Transverse colon (tissue), 4 donors: ENCODE data around the gene ADH5. TPM values are rescaled to one million over a fixed set of nuclear protein-coding genes. Genes with fewer than 3 reads are reported as not detected.
A peak's percentile ranks its signal among the peaks of the same experiment; 100 is the strongest.
"Not testable (repeated sequence)": the region's sequence is repeated elsewhere in the genome, so short reads cannot be mapped to it uniquely, and the experiment has no call there.

Experiments used
- DNase-seq: peaks from one replicate; pipeline ENCODE4 v3.0.0-alpha.2; 2019
- H3K27ac ChIP-seq, 4 donors: fragments of 200-600 bp; sonication (generic); 2 replicates each; pipeline ENCODE4 v1.5.1; 2016 to 2018; ENCODE audit warnings: inconsistent platforms in 4 of 4
- H3K27me3 ChIP-seq: fragments of 200-600 bp; sonication (generic); 2 replicates; pipeline ENCODE4 v1.5.1; 2017; ENCODE audit warnings: inconsistent platforms
- H3K36me3 ChIP-seq, 4 donors: fragments of 200-600 bp; sonication (generic); 2 replicates each; pipeline ENCODE4 v1.5.1; 2017 to 2019; ENCODE audit warnings: inconsistent platforms in 4 of 4
- H3K4me1 ChIP-seq, 4 donors: fragments of 200-600 bp; sonication (generic); 2 replicates each; pipeline ENCODE4 v1.5.1; 2017 to 2020; ENCODE audit warnings: inconsistent platforms in 4 of 4
- H3K4me3 ChIP-seq, 4 donors: fragments of 200-600 bp; sonication (generic); 1 replicate in 1 of 4; 2 replicates in 3 of 4; pipeline versions ENCODE4 v1.5.1 to v1.6.1; 2017 to 2019; ENCODE audit warnings: inconsistent platforms in 4 of 4
- H3K9me3 ChIP-seq, 2 donors: fragments of 200-600 bp; sonication (generic); 2 replicates each; pipeline ENCODE4 v1.5.1; 2017 to 2019; ENCODE audit warnings: inconsistent platforms in 2 of 2
- CTCF ChIP-seq, 5 experiments: fragments of 200-600 bp in 3 of 5; fragments of 450-650 bp in 2 of 5; sonication (generic) in 3 of 5; IDR thresholded peaks; 1 replicate in 2 of 5; 2 replicates in 3 of 5; pipeline ENCODE4 v1.5.1; 2016 to 2017; ENCODE audit warnings: antibody characterized with exemption in 5 of 5, inconsistent platforms in 3 of 5, mild to moderate bottlenecking in 2 of 5, moderate library complexity in 1 of 5
- EP300 ChIP-seq: sonication (generic); formaldehyde crosslinking; IDR thresholded peaks from one replicate; pipeline ENCODE4 v1.6.1; 2017; ENCODE audit warnings: antibody characterized with exemption, low read depth
- POLR2A ChIP-seq: fragments of 450-650 bp; IDR thresholded peaks from one replicate; pipeline ENCODE4 v1.6.1; 2016; ENCODE audit warnings: antibody characterized with exemption, mild to moderate bottlenecking, moderate library complexity
- POLR2AphosphoS5 ChIP-seq, 3 donors: sonication (generic); formaldehyde crosslinking; IDR thresholded peaks; one replicate each; pipeline ENCODE4 v1.6.1; 2016; ENCODE audit warnings: antibody characterized with exemption in 3 of 3
- WGBS, 2 donors: methylation state at CpG; one replicate each; pipeline ENCODE4 v1.1.5; 2018; ENCODE audit warnings: low coverage in 1 of 2; 5-methylcytosine and 5-hydroxymethylcytosine counted together
- in situ Hi-C, 4 donors: fragments of 200-750 bp; cut with MboI; loops; one replicate each; pipeline versions ENCODE4 v1.15.0 to v1.15.1; 2017; ENCODE audit warnings: low sequenced_read_pairs in 3 of 4, low pct_ligation_motif_present in 1 of 4, low pct_unique_long_range_greater_than_20kb in 1 of 4
- intact Hi-C: fragments of 100-400 bp; cut with DNase I; formaldehyde crosslinking; loops from one replicate; pipeline ENCODE4 v1.15.1; 2023; ENCODE audit warnings: low total_unique reads
- total RNA-seq, 4 donors: library from RNA; depleted of rRNA; stranded (reverse); fragments of >200 nt; gene quantifications; one replicate each; pipeline ENCODE4 v1.1.0, GENCODE V29; 2016

The ADH5 gene
- total RNA-seq, 4 donors from 2014 or later: 63.3 to 159 (median 111) TPM

GRCh38 chr4:99117876-99118693, 29.5 kb upstream of the ADH5 start:
- no peak for DNase-seq
- Histone ChIP-seq H3K4me1 (peaks cover 0 to 6% (median 0%) of the 10 kb centered on the region in 4 donors), H3K9me3 (no peaks in the 10 kb centered on the region), H3K36me3 (no peaks in the 10 kb centered on the region), H3K27me3 (no peaks in the 10 kb centered on the region), H3K4me3 (no peak overlapping the region), H3K27ac (no peak overlapping the region)
- peak in 4 of 5 experiments; percentile 33 to 55 (median 36) for TF ChIP-seq CTCF (IDR thresholded peaks at IDR 0.05)
- TF ChIP-seq EP300: no peak
- no peak for TF ChIP-seq POLR2A
- no peak for TF ChIP-seq POLR2AphosphoS5 (IDR thresholded peaks at IDR 0.05)
- in situ Hi-C loops (loop anchor here in 2 of 4 donors (25.0 kb wide), 1 partner anchor 294 kb away; no protein-coding TSS in a partner anchor), intact Hi-C loops (loop anchor here (10.0 kb wide), 1 partner anchor 347 kb away; no protein-coding TSS in a partner anchor)
- 25 to 34% methylated on average over 8 to 9 of the region's 9 CpGs for WGBS, 2 donors

GRCh38 chr4:99117122-99117841, 28.7 kb upstream of the ADH5 start:
- not testable (repeated sequence) for H3K4me3 ChIP-seq
- intact Hi-C loops: loop anchor here (10.0 kb wide), 1 partner anchor 348 kb away; no protein-coding TSS in a partner anchor
- WGBS, 2 donors: 85% methylated on average over 13 to 29 of the region's 29 CpGs

GRCh38 chr4:99109286-99109685, 20.7 kb upstream of the ADH5 start:
- H3K36me3 ChIP-seq, H3K9me3 ChIP-seq, H3K27ac ChIP-seq, H3K4me3 ChIP-seq, H3K27me3 ChIP-seq, intact Hi-C loops, H3K4me1 ChIP-seq, DNase-seq: not testable (repeated sequence)
- in situ Hi-C loops: loop anchor here in 2 of 4 donors (25.0 kb wide), 1 partner anchor 303 kb away; no protein-coding TSS in a partner anchor
- 82% methylated on average over 12 of the region's 12 CpGs; no CpG with 5 or more reads in 1 of the 2 donors for WGBS, 2 donors

More at GRCh38 chr4:99117122-99117841, 28.7 kb upstream of the ADH5 start:
- not testable (repeated sequence) for DNase-seq, H3K4me1 ChIP-seq, H3K27ac ChIP-seq, H3K9me3 ChIP-seq, H3K36me3 ChIP-seq, H3K27me3 ChIP-seq
- in situ Hi-C loops: loop anchor here in 2 of 4 donors (25.0 kb wide), 1 partner anchor 295 kb away; no protein-coding TSS in a partner anchor

- TF ChIP-seq EP300 (no peak), POLR2AphosphoS5 (IDR thresholded peaks at IDR 0.05) (no peak), POLR2A (no peak), CTCF (IDR thresholded peaks at IDR 0.05) (no peak)
- H3K36me3 ChIP-seq: no peaks in the 10 kb centered on the region
- no peaks in the 10 kb centered on the region for H3K27me3 ChIP-seq
- no peak overlapping the region for H3K4me3 ChIP-seq
- WGBS, 2 donors: 75 to 86% methylated on average over 1 of the region's 1 CpG
- H3K9me3 ChIP-seq: no peaks in the 10 kb centered on the region
- intact Hi-C loops (no loop called here), in situ Hi-C loops (loop anchor here in 2 of 4 donors (25.0 kb wide), 1 partner anchor 308 kb away; no protein-coding TSS in a partner anchor)
- no peaks in the 10 kb centered on the region for H3K4me1 ChIP-seq
- no peak for DNase-seq
- no peak overlapping the region for H3K27ac ChIP-seq
Observed at GRCh38 chr4:99104153-99104552, 15.6 kb upstream of the ADH5 start.

- H3K27me3 ChIP-seq: no peaks in the 10 kb centered on the region
- H3K4me3 ChIP-seq: no peak overlapping the region
- H3K27ac ChIP-seq: no peak overlapping the region
- intact Hi-C loops (no loop called here), in situ Hi-C loops (loop anchor here in 2 of 4 donors (25.0 kb wide), 1 partner anchor 309 kb away; no protein-coding TSS in a partner anchor)
- TF ChIP-seq POLR2AphosphoS5 (IDR thresholded peaks at IDR 0.05) (no peak), EP300 (no peak), POLR2A (no peak), CTCF (IDR thresholded peaks at IDR 0.05) (no peak)
- no peaks in the 10 kb centered on the region for H3K4me1 ChIP-seq
- no peaks in the 10 kb centered on the region for H3K36me3 ChIP-seq
- no peaks in the 10 kb centered on the region for H3K9me3 ChIP-seq
- no peak for DNase-seq
Observed at GRCh38 chr4:99103166-99103565, 14.6 kb upstream of the ADH5 start.
